GM18499 (cell line): ENCODE measurements around the gene RERE.
"Not testable (repeated sequence)": the region's sequence is repeated elsewhere in the genome, so short reads cannot be mapped to it uniquely, and the experiment has no call there.

ENCODE experiments used
- ATAC-seq: cut with Tn5 transposase; IDR thresholded peaks from one replicate; pipeline ENCODE4 v1.9.1; 2021; ENCODE audit warnings: moderate number of reproducible peaks; ENCODE audit not compliant: insufficient read depth, unreplicated experiment

The RERE gene

GRCh38 chr1:8506456-8506855 lies 311.0 kb downstream of the RERE start:
- no peak for ATAC-seq

- no peak for ATAC-seq
These were observed 313.6 kb downstream of the RERE start for GRCh38 chr1:8503842-8504241.

- ATAC-seq: not testable (repeated sequence)
These were observed 314.5 kb downstream of the RERE start for GRCh38 chr1:8502949-8503348.

GRCh38 chr1:8497210-8497819 lies 320.1 kb downstream of the RERE start:
- no peak for ATAC-seq

GRCh38 chr1:8496473-8496872 lies 321.0 kb downstream of the RERE start:
- ATAC-seq: no peak

GRCh38 chr1:8495928-8496401 lies 321.5 kb downstream of the RERE start:
- no peak for ATAC-seq

- ATAC-seq: no peak
These were observed 322.8 kb downstream of the RERE start for GRCh38 chr1:8494681-8495080.

GRCh38 chr1:8493916-8494540 lies 323.4 kb downstream of the RERE start:
- no peak for ATAC-seq

GRCh38 chr1:8487249-8487648 lies 330.2 kb downstream of the RERE start:
- ATAC-seq: no peak

GRCh38 chr1:8486047-8486446 lies 331.4 kb downstream of the RERE start:
- ATAC-seq: no peak

- ATAC-seq: no peak
These were observed 333.9 kb downstream of the RERE start for GRCh38 chr1:8483586-8483985.

GRCh38 chr1:8482979-8483381 lies 334.5 kb downstream of the RERE start:
- no peak for ATAC-seq

- no peak for ATAC-seq
These were observed 335.6 kb downstream of the RERE start for GRCh38 chr1:8481650-8482380.

- no peak for ATAC-seq
These were observed 338.9 kb downstream of the RERE start for GRCh38 chr1:8478566-8478965.

- ATAC-seq: no peak
These were observed 339.5 kb downstream of the RERE start for GRCh38 chr1:8477983-8478362.

GRCh38 chr1:8477166-8477982 lies 340.1 kb downstream of the RERE start:
- peak; percentile 58 for ATAC-seq

GRCh38 chr1:8476006-8476405 lies 341.4 kb downstream of the RERE start:
- ATAC-seq: no peak

GRCh38 chr1:8474369-8474768 lies 343.1 kb downstream of the RERE start:
- ATAC-seq: no peak

GRCh38 chr1:8473891-8474300 lies 343.5 kb downstream of the RERE start:
- no peak for ATAC-seq

- no peak for ATAC-seq
These were observed 344.1 kb downstream of the RERE start for GRCh38 chr1:8473121-8473875.
